GM19238 (cell line): ENCODE results near the gene SPTLC3.

ENCODE experiments used
- DNase-seq: peaks from one replicate; pipeline ENCODE4 v3.0.0; 2011; ENCODE audit warnings: low spot score; ENCODE audit not compliant: insufficient read length

The SPTLC3 gene

DNA sequence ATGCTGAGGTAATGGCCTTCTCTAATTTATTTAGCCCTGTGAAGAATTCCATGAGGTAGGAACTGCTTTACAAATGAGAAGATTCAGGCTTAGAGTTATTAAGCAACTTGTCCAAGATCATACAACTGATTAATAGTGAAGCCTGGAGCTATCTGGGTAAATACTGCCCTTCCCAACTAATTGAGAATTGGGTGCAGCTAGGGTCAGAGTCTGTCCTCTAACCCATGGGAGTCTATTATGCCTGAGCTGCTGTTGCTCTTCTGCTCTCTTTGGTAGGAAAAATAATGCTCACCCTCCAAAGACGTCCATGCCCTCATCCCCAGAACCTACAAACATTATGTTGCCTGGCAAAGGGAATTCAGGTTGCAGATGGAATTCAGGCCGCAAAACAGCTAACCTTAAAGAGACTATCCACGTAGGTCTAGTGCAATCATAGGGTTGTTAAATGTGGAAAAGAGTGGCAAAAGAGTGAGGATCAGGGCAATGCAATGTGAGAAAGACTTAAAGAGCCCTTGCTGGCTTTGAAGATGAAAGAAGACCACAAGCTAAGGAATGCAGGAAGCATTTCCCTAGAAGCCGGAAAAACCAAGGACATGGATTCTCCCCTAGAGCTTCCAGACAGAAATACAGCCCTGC lies 90.1 kb downstream of the SPTLC3 start:
- no peak for DNase-seq

- no peak for DNase-seq
Observed at GRCh38 chr20:13099676-13100075, 90.9 kb downstream of the SPTLC3 start.

DNA sequence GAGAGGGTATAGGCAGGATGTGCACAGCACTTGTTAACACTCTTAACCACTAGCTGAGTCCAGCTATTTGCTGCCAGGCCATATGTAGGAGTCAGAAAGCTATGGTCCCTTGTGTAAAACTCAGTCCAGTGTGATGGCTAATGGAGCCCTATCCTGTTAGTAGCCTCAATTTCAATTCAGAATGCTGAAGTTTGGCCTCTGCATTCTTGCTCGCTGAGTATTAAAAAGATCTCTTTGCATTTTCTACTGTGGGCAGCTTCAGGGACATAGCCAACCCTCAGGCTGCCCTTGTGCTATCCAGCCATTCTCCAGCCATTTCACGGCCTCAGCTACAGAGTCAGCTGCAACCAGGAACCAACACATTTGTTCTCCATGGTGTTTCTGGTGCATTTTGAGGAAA lies 92.5 kb downstream of the SPTLC3 start:
- no peak for DNase-seq

DNA sequence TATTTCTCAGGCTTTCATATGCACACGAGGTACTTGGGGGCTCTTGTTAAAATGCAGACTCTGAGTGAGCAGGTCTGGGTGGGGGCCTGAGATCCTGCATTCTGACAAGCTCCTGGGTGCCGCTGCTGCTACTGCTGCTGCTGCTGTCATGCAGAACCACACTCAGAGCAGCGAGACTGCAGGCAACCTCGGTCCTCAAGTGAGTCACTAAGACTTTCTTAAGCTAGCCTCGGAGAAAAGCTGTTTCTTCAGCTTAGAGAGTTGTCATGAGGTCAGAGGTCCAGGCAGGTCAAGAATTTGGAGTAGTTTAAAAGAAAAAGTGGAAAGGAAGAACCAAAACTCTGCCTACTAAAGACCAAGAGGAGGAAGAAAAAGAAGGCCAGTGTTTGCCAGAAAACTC lies 92.9 kb downstream of the SPTLC3 start:
- DNase-seq, result no peak

DNA sequence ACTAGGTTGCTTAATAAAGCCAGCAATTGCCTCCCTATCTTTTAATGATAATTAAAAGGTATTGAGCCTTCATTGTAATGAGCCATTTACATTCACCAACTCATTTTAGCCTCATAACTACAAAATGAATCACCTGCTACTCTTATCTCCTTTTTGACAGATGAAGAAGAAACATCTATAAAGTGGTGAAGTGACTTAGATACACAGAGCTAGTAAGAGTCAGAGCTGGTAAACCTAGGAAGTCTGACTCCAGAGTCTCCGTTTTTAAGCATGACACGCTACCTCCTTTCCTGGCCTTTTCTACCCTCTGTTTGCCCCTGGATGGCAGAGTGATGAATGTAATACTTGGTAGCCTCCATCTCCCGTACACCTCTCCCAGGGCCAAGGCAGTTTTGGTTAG lies 93.5 kb downstream of the SPTLC3 start:
- no peak for DNase-seq

GRCh38 chr20:13102694-13103093 lies 93.9 kb downstream of the SPTLC3 start:
- no peak for DNase-seq

GRCh38 chr20:13105039-13105438 lies 96.3 kb downstream of the SPTLC3 start:
- DNase-seq, result no peak

- no peak for DNase-seq
Observed at GRCh38 chr20:13105864-13106457, 97.2 kb downstream of the SPTLC3 start.

- DNase-seq, result no peak
Observed at GRCh38 chr20:13109658-13110057, 100.9 kb downstream of the SPTLC3 start.

- DNase-seq, result no peak
Observed at GRCh38 chr20:13110796-13111195, 102.0 kb downstream of the SPTLC3 start.

GRCh38 chr20:13111249-13111911 lies 102.6 kb downstream of the SPTLC3 start:
- DNase-seq, result no peak

DNA sequence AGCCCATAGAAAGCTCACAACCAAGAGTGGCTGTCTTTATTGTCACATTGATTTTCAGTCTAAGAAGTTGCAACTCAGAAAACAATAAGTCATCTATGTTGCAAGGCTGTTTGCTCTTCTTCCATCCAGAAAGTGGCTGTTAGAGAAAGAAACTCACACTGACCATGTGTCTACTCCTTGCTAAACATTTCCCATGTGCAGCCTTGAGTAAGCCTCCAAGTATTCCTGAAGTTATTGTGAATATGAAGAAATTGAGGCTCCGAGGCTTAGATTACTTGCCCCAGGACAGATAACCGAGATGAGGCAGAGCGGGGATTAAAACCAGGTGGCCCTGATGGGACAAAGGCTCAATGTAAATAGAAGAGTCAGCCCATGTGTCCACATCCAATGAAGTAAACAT lies 105.0 kb downstream of the SPTLC3 start:
- DNase-seq, result no peak

- DNase-seq, result no peak
Observed at GRCh38 chr20:13117200-13117599, 108.4 kb downstream of the SPTLC3 start.

- no peak for DNase-seq
Observed at GRCh38 chr20:13118676-13119075, 109.9 kb downstream of the SPTLC3 start.

DNA sequence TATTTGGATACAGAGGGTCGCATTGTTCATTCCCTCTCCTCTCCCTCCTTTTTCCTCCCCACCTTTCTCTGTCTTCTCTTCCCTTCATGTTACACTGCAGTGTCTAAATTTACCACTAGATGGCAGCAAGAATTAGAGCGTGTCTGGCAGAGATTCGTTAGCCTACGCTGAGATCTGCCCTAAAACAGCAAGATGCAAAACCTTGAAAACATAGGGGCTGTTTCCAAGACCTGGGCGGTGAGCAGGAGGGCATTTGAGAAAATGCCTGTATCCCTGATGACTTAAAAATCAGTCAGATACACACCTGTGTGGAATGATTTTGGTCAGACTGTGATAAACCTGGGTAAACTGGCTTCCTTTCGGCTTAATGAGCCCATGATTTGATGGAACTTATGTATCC lies 110.8 kb downstream of the SPTLC3 start:
- DNase-seq, result peak; percentile 10

- DNase-seq, result no peak
Observed at GRCh38 chr20:13120471-13120870, 111.7 kb downstream of the SPTLC3 start.

- no peak for DNase-seq
Observed at GRCh38 chr20:13121840-13122515, 113.2 kb downstream of the SPTLC3 start.

GRCh38 chr20:13125486-13125885 lies 116.7 kb downstream of the SPTLC3 start:
- no peak for DNase-seq

DNA sequence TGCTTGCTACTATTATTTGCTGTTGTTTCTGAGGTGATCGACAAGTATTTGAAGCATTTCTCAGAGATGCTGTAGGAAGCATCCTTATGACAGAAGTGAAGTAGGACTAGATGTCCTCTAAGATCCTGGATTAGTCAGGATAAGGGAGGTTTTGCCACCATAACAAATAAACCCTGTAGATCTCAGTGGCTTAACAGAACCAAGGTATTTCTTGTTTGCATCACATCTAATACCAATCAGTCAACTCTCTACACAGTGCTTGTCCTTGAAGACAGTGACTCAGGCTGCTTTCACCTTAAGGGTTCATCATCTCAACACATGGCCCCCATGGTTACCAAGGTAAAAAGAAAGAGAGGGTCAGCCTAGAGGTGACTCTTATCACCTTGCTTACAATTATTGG lies 119.4 kb downstream of the SPTLC3 start:
- no peak for DNase-seq

GRCh38 chr20:13130061-13130706 lies 121.4 kb downstream of the SPTLC3 start:
- no peak for DNase-seq

GRCh38 chr20:13130707-13131103 lies 121.9 kb downstream of the SPTLC3 start:
- no peak for DNase-seq

DNA sequence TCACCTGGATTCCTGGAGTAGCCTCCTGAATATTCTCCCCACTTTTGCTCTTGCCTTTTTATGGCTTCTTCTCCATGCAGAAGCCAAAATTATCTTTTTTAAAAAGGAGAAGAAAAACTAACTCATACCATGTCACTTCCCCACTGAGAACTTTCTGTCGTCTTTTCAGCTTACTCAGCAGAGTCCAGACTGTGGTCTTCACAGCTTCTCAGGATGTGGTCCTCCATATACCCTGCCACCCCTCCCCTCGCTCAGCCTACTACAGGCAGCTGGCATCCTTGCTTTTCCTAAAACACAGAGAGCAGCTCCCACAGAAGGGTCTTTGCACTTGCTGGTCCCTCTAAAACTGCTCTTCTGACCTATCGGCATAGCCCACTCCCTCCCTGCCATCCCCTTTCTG lies 122.9 kb downstream of the SPTLC3 start:
- DNase-seq, result no peak
